IMR-90 (cell line): ENCODE results near the gene ERC2. TPM values are rescaled to one million over a fixed set of nuclear protein-coding genes. Genes with fewer than 3 reads are reported as not detected.

Experiments
- ATAC-seq: fragments of 200-7000 bp; cut with Tn5 transposase; 2 replicates; pipeline ENCODE4 v1.9.1; 2020; ENCODE audit warnings: low read depth, mild to moderate bottlenecking, moderate library complexity
- BruUV-seq: library from RNA; stranded (reverse); fragments of 400-500 nt; replicated peaks from 2 replicates; lab custom pipeline; 2021; lab: Mats Ljungman, UMichigan
- CTCF ChIA-PET: fragments of 300-600 bp; formaldehyde crosslinking; extraction: SDS; loops from one replicate; lab custom pipeline; 2021; ENCODE audit warnings: antibody characterized with exemption; lab: Yijun Ruan, JAX
- POLR2A ChIA-PET: fragments of 300-600 bp; sonication (Branson Sonifier 250); formaldehyde crosslinking; loops from one replicate; lab custom pipeline; 2022; ENCODE audit warnings: antibody characterized with exemption; ENCODE audit not compliant: unreplicated experiment; lab: Charles Lee
- DNase-seq: peaks from one replicate; pipeline ENCODE4 v3.0.0; 2013
- H2AFZ ChIP-seq: replicated peaks from 2 replicates; pipeline ENCODE3; 2013; ENCODE audit warnings: low read length, mild to moderate bottlenecking; ENCODE audit not compliant: poor library complexity
- H2AK5ac ChIP-seq: 2 replicates; pipeline ENCODE4 v1.6.1; 2013; ENCODE audit warnings: low read depth, low read length, inconsistent platforms
- H2AK9ac ChIP-seq: replicated peaks from 2 replicates; pipeline ENCODE3; 2013; ENCODE audit warnings: mild to moderate bottlenecking, low read depth, low read length, moderate library complexity; ENCODE audit not compliant: poor library complexity
- H2BK120ac ChIP-seq: 2 replicates; pipeline ENCODE4 v1.6.1; 2013; ENCODE audit warnings: low read depth, low read length, inconsistent platforms
- H2BK15ac ChIP-seq: 3 replicates; pipeline ENCODE4 v1.6.1; 2013; ENCODE audit warnings: low read depth, low read length, inconsistent platforms
- H2BK20ac ChIP-seq: 2 replicates; pipeline ENCODE4 v1.6.1; 2013; ENCODE audit warnings: low read depth, mild to moderate bottlenecking, inconsistent platforms, low read length, moderate library complexity
- H2BK5ac ChIP-seq: 2 replicates; pipeline ENCODE4 v1.6.1; 2013; ENCODE audit warnings: mild to moderate bottlenecking, low read depth, low read length, inconsistent platforms; ENCODE audit not compliant: poor library complexity, severe bottlenecking
- H3K14ac ChIP-seq: replicated peaks from 2 replicates; pipeline ENCODE4 v1.6.1; 2013; ENCODE audit warnings: low read depth, low read length, inconsistent platforms
- H3K18ac ChIP-seq: 2 replicates; pipeline ENCODE4 v1.6.1; 2013; ENCODE audit warnings: low read depth, low read length, control low read depth
- H3K23ac ChIP-seq: 2 replicates; pipeline ENCODE4 v1.6.1; 2013; ENCODE audit warnings: low read depth, low read length, inconsistent platforms
- H3K27ac ChIP-seq: 2 replicates; pipeline ENCODE4 v1.5.1; 2013; ENCODE audit warnings: mild to moderate bottlenecking, control low read depth, low read length; ENCODE audit not compliant: insufficient read depth
- H3K27me3 ChIP-seq: 2 replicates; pipeline ENCODE4 v1.6.1; 2013; ENCODE audit warnings: low read length; ENCODE audit not compliant: control insufficient read depth, insufficient read depth
- H3K36me3 ChIP-seq: 2 replicates; pipeline ENCODE4 v1.6.1; 2013; ENCODE audit warnings: low read length, mixed read lengths; ENCODE audit not compliant: control insufficient read depth, insufficient read depth
- H3K4ac ChIP-seq: 2 replicates; pipeline ENCODE4 v1.6.1; 2013; ENCODE audit warnings: low read depth, low read length, inconsistent platforms
- H3K4me1 ChIP-seq: 2 replicates; pipeline ENCODE4 v1.6.1; 2013; ENCODE audit warnings: low read length, mixed read lengths; ENCODE audit not compliant: control insufficient read depth, insufficient read depth
- H3K4me2 ChIP-seq: 2 replicates; pipeline ENCODE4 v1.6.1; 2013; ENCODE audit warnings: low read depth, mild to moderate bottlenecking, control low read depth, low read length, moderate library complexity
- H3K4me3 ChIP-seq: 2 replicates; pipeline ENCODE4 v1.5.1; 2013; ENCODE audit warnings: low read depth, mild to moderate bottlenecking, control low read depth, low read length, moderate library complexity; ENCODE audit not compliant: insufficient read depth
- H3K56ac ChIP-seq: 2 replicates; pipeline ENCODE4 v1.6.1; 2013; ENCODE audit warnings: low read length, inconsistent platforms; ENCODE audit not compliant: insufficient read depth; ENCODE audit errors: extremely low read depth
- H3K79me1 ChIP-seq, 2 experiments: 2 replicates each; pipeline ENCODE4 v1.6.1; 2013; ENCODE audit warnings: low read length in 2 of 2, inconsistent platforms in 1 of 2, low read depth in 1 of 2
- H3K9ac ChIP-seq: 2 replicates; pipeline ENCODE4 v1.6.1; 2013; ENCODE audit warnings: low read depth, low read length, control low read depth
- H3K9me1 ChIP-seq: 2 replicates; pipeline ENCODE4 v1.6.1; 2013; ENCODE audit warnings: low read length, inconsistent platforms; ENCODE audit not compliant: insufficient read depth
- H3K9me3 ChIP-seq: 2 replicates; pipeline ENCODE4 v1.6.1; 2013; ENCODE audit warnings: low read length; ENCODE audit not compliant: control insufficient read depth, insufficient read depth
- H4K20me1 ChIP-seq: 2 replicates; pipeline ENCODE4 v1.6.1; 2013; ENCODE audit warnings: low read length, inconsistent platforms; ENCODE audit not compliant: insufficient read depth
- H4K5ac ChIP-seq: 2 replicates; pipeline ENCODE4 v1.6.1; 2013; ENCODE audit warnings: mild to moderate bottlenecking, low read depth, low read length, control low read depth
- H4K8ac ChIP-seq, 2 experiments: 2 replicates each; pipeline ENCODE4 v1.6.1; 2013; ENCODE audit warnings: low read depth in 2 of 2, low read length in 2 of 2, control low read depth in 1 of 2, inconsistent platforms in 1 of 2
- H4K91ac ChIP-seq: 2 replicates; pipeline ENCODE4 v1.6.1; 2013; ENCODE audit warnings: low read depth, low read length, inconsistent platforms; ENCODE audit not compliant: insufficient read depth
- BHLHE40 ChIP-seq: fragments of 150-350 bp; IDR thresholded peaks from 2 replicates; pipeline ENCODE4 v1.6.1; 2016; ENCODE audit warnings: mild to moderate bottlenecking, low read depth, low read length
- CEBPB ChIP-seq: IDR thresholded peaks from 2 replicates; pipeline ENCODE4 v1.6.1; 2012; ENCODE audit warnings: low read depth, low read length, improper control_type of control experiment
- CHD1 ChIP-seq: IDR thresholded peaks from 2 replicates; pipeline ENCODE4 v1.6.1; 2012; ENCODE audit warnings: low read depth, low read length, improper control_type of control experiment
- FOS ChIP-seq: fragments of 150-350 bp; IDR thresholded peaks from 2 replicates; pipeline ENCODE4 v1.6.1; 2016; ENCODE audit warnings: low read depth, low read length
- NFE2L2 ChIP-seq: fragments of 150-350 bp; IDR thresholded peaks from 2 replicates; pipeline ENCODE4 v1.6.1; 2016; ENCODE audit warnings: low read depth, mild to moderate bottlenecking, low read length
- RAD21 ChIP-seq: IDR thresholded peaks from 2 replicates; pipeline ENCODE4 v1.6.1; 2012; ENCODE audit warnings: low read length, improper control_type of control experiment
- SMC3 ChIP-seq: fragments of 150-350 bp; IDR thresholded peaks from 2 replicates; pipeline ENCODE4 v1.6.1; 2016; ENCODE audit warnings: low read depth, mild to moderate bottlenecking, antibody characterized with exemption, low read length, moderate library complexity
- USF2 ChIP-seq: fragments of 150-350 bp; IDR thresholded peaks from 2 replicates; pipeline ENCODE4 v1.6.1; 2017; ENCODE audit warnings: mild to moderate bottlenecking, antibody characterized with exemption, low read length, low read depth
- WGBS, 2 experiments: methylation state at CpG; one replicate each; pipeline versions ENCODE4 v1.1.5 to v1.1.7; 2013; ENCODE audit warnings: missing lambda C conversion rate in 2 of 2; ENCODE audit not compliant: insufficient read length in 1 of 2; ENCODE audit errors: extremely low coverage in 2 of 2; 5-methylcytosine and 5-hydroxymethylcytosine counted together
- dilution Hi-C: fragments of 300-500 bp; cut with HindIII; formaldehyde crosslinking; loops from one replicate; pipeline ENCODE4 v1.14.3; 2018; ENCODE audit warnings: low sequenced_read_pairs; ENCODE audit not compliant: unreplicated experiment
- in situ Hi-C: fragments of 300-500 bp; cut with MboI; formaldehyde crosslinking; loops from 3 replicates; pipeline ENCODE4 v1.14.3; 2019; ENCODE audit warnings: low sequenced_read_pairs, inconsistent platforms, mixed read lengths
- intact Hi-C: fragments of 100-400 bp; cut with micrococcal nuclease; formaldehyde crosslinking; loops from 2 replicates; pipeline ENCODE4 v1.10.0; 2022
- polyA plus RNA-seq, 3 experiments: library from polyadenylated mRNA; depleted of rRNA; stranded (reverse); fragments of >200 nt; gene quantifications; 2 replicates each; pipeline ENCODE4 v1.2.3, GENCODE V29; 2012; ENCODE audit warnings: low replicate concordance in 1 of 3
- total RNA-seq: library from RNA; depleted of rRNA; stranded (reverse); fragments of >200 nt; gene quantifications from 2 replicates; pipeline ENCODE4 v1.2.3, GENCODE V29; 2012
- TF ChIP-seq, protein P1 (sequence below): conservative IDR thresholded peaks from 2 replicates; pipeline ENCODE4 v1.5.1; 2012; ENCODE audit warnings: mild to moderate bottlenecking, low read depth, low read length, improper control_type of control experiment

The ERC2 gene
- total and polyA plus RNA-seq, 2 of the 4 experiments (the other 2 are of a cell fraction) = 0.17 to 0.18 TPM

GRCh38 chr3:55634345-55634744 is 833.9 kb downstream of the ERC2 start:
- no peak overlapping the region for H3K56ac ChIP-seq

More at GRCh38 chr3:55634345-55634744, 833.9 kb downstream of the ERC2 start:
- no peak overlapping the region for H3K27ac ChIP-seq
- H3K4me1 ChIP-seq = peaks cover 6% of the 10 kb centered on the region
- peak overlapping the region; percentile 21; the same call in 1 of the 2 replicates for H3K18ac ChIP-seq
- no peak overlapping the region for H2AK5ac ChIP-seq
- no peaks in the 10 kb centered on the region for H4K20me1 ChIP-seq
- H2BK120ac ChIP-seq = no peak overlapping the region
- no peak for TF ChIP-seq NFE2L2
- TF ChIP-seq USF2 = no peak
- TF ChIP-seq FOS = no peak
- TF ChIP-seq, protein P1, sequence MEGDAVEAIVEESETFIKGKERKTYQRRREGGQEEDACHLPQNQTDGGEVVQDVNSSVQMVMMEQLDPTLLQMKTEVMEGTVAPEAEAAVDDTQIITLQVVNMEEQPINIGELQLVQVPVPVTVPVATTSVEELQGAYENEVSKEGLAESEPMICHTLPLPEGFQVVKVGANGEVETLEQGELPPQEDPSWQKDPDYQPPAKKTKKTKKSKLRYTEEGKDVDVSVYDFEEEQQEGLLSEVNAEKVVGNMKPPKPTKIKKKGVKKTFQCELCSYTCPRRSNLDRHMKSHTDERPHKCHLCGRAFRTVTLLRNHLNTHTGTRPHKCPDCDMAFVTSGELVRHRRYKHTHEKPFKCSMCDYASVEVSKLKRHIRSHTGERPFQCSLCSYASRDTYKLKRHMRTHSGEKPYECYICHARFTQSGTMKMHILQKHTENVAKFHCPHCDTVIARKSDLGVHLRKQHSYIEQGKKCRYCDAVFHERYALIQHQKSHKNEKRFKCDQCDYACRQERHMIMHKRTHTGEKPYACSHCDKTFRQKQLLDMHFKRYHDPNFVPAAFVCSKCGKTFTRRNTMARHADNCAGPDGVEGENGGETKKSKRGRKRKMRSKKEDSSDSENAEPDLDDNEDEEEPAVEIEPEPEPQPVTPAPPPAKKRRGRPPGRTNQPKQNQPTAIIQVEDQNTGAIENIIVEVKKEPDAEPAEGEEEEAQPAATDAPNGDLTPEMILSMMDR = no peak
- no peak for TF ChIP-seq CHD1
- no peak for TF ChIP-seq SMC3
- no peak for TF ChIP-seq CEBPB
- TF ChIP-seq BHLHE40 = no peak
- no peak for TF ChIP-seq RAD21
- peak; percentile 51 for ATAC-seq
- no peak overlapping the region for H2BK15ac ChIP-seq
- dilution Hi-C loops (no loop called here), in situ Hi-C loops (no loop called here), intact Hi-C loops (no loop called here)
- peak overlapping the region; percentile 33; the same call in 1 of the 2 replicates for H3K4ac ChIP-seq
- H3K9me3 ChIP-seq = no peaks in the 10 kb centered on the region
- H3K27me3 ChIP-seq = no peaks in the 10 kb centered on the region
- H2AFZ ChIP-seq = no peak overlapping the region
- ChIA-PET CTCF (no interaction called here), POLR2A (no interaction called here)
- H2BK20ac ChIP-seq = 0 out of 2 replicates have a peak overlapping the region, but pooled peaks have one; percentile 47
- H3K4me2 ChIP-seq = no peak overlapping the region
- no peak overlapping the region for H3K9ac ChIP-seq
- H3K14ac ChIP-seq = no peak overlapping the region
- H3K36me3 ChIP-seq = no peaks in the 10 kb centered on the region
- H2BK5ac ChIP-seq = no peak overlapping the region
- DNase-seq = peak; percentile 27
- no peaks in the 10 kb centered on the region for H3K79me1 ChIP-seq
- no peak overlapping the region for H4K91ac ChIP-seq
- no peaks in the 10 kb centered on the region; the same call in 1 of the 2 replicates for H3K9me1 ChIP-seq
- no CpG with 5 or more reads among the region's 6 CpGs for WGBS, 2 experiments
- no peak overlapping the region for H3K4me3 ChIP-seq
- 0 out of 2 replicates have a peak overlapping the region, but pooled peaks have one; percentile 20 for H3K23ac ChIP-seq
- H4K5ac ChIP-seq = no peak overlapping the region
- no peak overlapping the region for H2AK9ac ChIP-seq
- H4K8ac ChIP-seq = no peak overlapping the region
- BruUV-seq = no TSS peak
